Measurements from ENCODE around the gene AVP. TPM values are rescaled to one million over a fixed set of nuclear protein-coding genes. Genes with fewer than 3 reads are reported as not detected.

Gene AVP
- total and polyA plus RNA-seq, 9 of the 15 experiments (the other 6 are each of a cell fraction or from before 2014, with no cell fraction given): not detected

GRCh38 chr20:3045816-3046676 lies 38.5 kb downstream of the AVP start, which contains the start of gene MRPS26 (continued):
- TF ChIP-seq MXI1 (IDR thresholded peaks at IDR 0.05; ENCODE audit: low read depth, low read length) (no peak), CBFA2T3 (IDR thresholded peaks at IDR 0.05) (no peak), NFIC (IDR thresholded peaks at IDR 0.05) (no peak), FOXK2 (conservative IDR thresholded peaks at IDR 0.05 in 1 of 2, IDR thresholded peaks at IDR 0.05 in 1 of 2; ENCODE audit: low read depth in 2 of 2) (no peak), ZNF398 (CRISPR knock-in tag; IDR thresholded peaks at IDR 0.05) (no peak), ZHX1 (conservative IDR thresholded peaks at IDR 0.05; ENCODE audit: low read length) (no peak), SMARCA4 (IDR thresholded peaks at IDR 0.05) (no peak), E2F4 (CRISPR knock-in tag; IDR thresholded peaks at IDR 0.05; ENCODE audit: low read depth) (no peak; the same call in 1 of the 2 replicates), NR3C1 (CRISPR knock-in tag; IDR thresholded peaks at IDR 0.05) (peak; percentile 78), SMARCB1 (IDR thresholded peaks at IDR 0.05; ENCODE audit: insufficient read length, low read depth) (no peak), ZNF77 (CRISPR knock-in tag; IDR thresholded peaks at IDR 0.05) (no peak), KDM5B (IDR thresholded peaks at IDR 0.05; ENCODE audit: insufficient replicate concordance, low read depth, low read length) (peak; percentile 10)
- TF ChIP-seq, protein P1, sequence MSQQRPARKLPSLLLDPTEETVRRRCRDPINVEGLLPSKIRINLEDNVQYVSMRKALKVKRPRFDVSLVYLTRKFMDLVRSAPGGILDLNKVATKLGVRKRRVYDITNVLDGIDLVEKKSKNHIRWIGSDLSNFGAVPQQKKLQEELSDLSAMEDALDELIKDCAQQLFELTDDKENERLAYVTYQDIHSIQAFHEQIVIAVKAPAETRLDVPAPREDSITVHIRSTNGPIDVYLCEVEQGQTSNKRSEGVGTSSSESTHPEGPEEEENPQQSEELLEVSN (IDR thresholded peaks at IDR 0.05; ENCODE audit: borderline replicate concordance in 1 of 2, extremely low read depth in 1 of 2, insufficient read depth in 1 of 2, insufficient read length in 1 of 2, low read depth in 1 of 2, low read length in 1 of 2, poor library complexity in 1 of 2, severe bottlenecking in 1 of 2): peak; percentile 14 to 60
- TF ChIP-seq, protein P2, sequence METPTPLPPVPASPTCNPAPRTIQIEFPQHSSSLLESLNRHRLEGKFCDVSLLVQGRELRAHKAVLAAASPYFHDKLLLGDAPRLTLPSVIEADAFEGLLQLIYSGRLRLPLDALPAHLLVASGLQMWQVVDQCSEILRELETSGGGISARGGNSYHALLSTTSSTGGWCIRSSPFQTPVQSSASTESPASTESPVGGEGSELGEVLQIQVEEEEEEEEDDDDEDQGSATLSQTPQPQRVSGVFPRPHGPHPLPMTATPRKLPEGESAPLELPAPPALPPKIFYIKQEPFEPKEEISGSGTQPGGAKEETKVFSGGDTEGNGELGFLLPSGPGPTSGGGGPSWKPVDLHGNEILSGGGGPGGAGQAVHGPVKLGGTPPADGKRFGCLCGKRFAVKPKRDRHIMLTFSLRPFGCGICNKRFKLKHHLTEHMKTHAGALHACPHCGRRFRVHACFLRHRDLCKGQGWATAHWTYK (CRISPR knock-in tag; IDR thresholded peaks at IDR 0.05): no peak
- TF ChIP-seq, protein P3, sequence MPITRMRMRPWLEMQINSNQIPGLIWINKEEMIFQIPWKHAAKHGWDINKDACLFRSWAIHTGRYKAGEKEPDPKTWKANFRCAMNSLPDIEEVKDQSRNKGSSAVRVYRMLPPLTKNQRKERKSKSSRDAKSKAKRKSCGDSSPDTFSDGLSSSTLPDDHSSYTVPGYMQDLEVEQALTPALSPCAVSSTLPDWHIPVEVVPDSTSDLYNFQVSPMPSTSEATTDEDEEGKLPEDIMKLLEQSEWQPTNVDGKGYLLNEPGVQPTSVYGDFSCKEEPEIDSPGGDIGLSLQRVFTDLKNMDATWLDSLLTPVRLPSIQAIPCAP (CRISPR knock-in tag; IDR thresholded peaks at IDR 0.05; ENCODE audit: borderline replicate concordance): no peak
- TF ChIP-seq, protein P4, sequence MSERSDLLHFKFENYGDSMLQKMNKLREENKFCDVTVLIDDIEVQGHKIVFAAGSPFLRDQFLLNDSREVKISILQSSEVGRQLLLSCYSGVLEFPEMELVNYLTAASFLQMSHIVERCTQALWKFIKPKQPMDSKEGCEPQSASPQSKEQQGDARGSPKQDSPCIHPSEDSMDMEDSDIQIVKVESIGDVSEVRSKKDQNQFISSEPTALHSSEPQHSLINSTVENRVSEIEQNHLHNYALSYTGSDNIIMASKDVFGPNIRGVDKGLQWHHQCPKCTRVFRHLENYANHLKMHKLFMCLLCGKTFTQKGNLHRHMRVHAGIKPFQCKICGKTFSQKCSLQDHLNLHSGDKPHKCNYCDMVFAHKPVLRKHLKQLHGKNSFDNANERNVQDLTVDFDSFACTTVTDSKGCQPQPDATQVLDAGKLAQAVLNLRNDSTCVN (CRISPR knock-in tag; IDR thresholded peaks at IDR 0.05): no peak

All from K562 (cell line).